ENCODE measurements around the gene C2orf49. TPM values are rescaled to one million over a fixed set of nuclear protein-coding genes. Genes with fewer than 3 reads are reported as not detected.

The C2orf49 gene
- total and polyA plus RNA-seq, 10 of the 15 experiments (the other 5 are each of a cell fraction or from before 2014, with no cell fraction given), result 7.2 to 24.2 (median 15.5) TPM

GRCh38 chr2:105337122-105338019 is at the start of gene C2orf49 (continued):
- TF ChIP-seq IRF5 (IDR thresholded peaks at IDR 0.05; ENCODE audit: borderline replicate concordance), result no peak
- TF ChIP-seq MEF2A (IDR thresholded peaks at IDR 0.05; ENCODE audit: insufficient read depth, low read depth, low read length), result no peak
- peak; percentile 99 for TF ChIP-seq ASH2L (IDR thresholded peaks at IDR 0.05; ENCODE audit: borderline replicate concordance, low read depth)
- no peak for TF ChIP-seq ZNF217 (IDR thresholded peaks at IDR 0.05)
- TF ChIP-seq CTCF (IDR thresholded peaks at IDR 0.05 in 2 of 3, conservative IDR thresholded peaks at IDR 0.05 in 1 of 3; ENCODE audit: control insufficient read depth in 2 of 3, extremely low read depth in 1 of 3, insufficient read depth in 1 of 3, low read depth in 3 of 3, low read length in 3 of 3), result no peak
- peak; percentile 67 for TF ChIP-seq E4F1 (IDR thresholded peaks at IDR 0.05; ENCODE audit: borderline replicate concordance, partially characterized antibody)
- no peak for TF ChIP-seq POU2F2 (IDR thresholded peaks at IDR 0.05; ENCODE audit: borderline replicate concordance, low read depth, low read length)
- TF ChIP-seq NR2F1 (conservative IDR thresholded peaks at IDR 0.05), result peak; percentile 98
- no peak for TF ChIP-seq GATAD2B (conservative IDR thresholded peaks at IDR 0.05; ENCODE audit: low read depth)
- TF ChIP-seq STAT3 (IDR thresholded peaks at IDR 0.05; ENCODE audit: low read depth, low read length), result no peak
- TF ChIP-seq RAD51 (IDR thresholded peaks at IDR 0.05), result no peak
- no peak for TF ChIP-seq ETV6 (conservative IDR thresholded peaks at IDR 0.05 in 1 of 2, IDR thresholded peaks at IDR 0.05 in 1 of 2; ENCODE audit: borderline replicate concordance in 1 of 2, low read depth in 1 of 2)
- 0 out of 2 replicates have a peak, but pooled peaks have one; percentile 42 for TF ChIP-seq NFYB (IDR thresholded peaks at IDR 0.05; ENCODE audit: insufficient read depth, low read depth, low read length)
- peak; percentile 77 for TF ChIP-seq HCFC1 (IDR thresholded peaks at IDR 0.05; ENCODE audit: low read length)
- TF ChIP-seq CBX5 (IDR thresholded peaks at IDR 0.05; ENCODE audit: low read depth), result no peak
- TF ChIP-seq PAX5 (IDR thresholded peaks at IDR 0.05; ENCODE audit: borderline replicate concordance, low read depth, low read length), result no peak
- TF ChIP-seq PML (IDR thresholded peaks at IDR 0.05; ENCODE audit: low read length), result 0 out of 2 replicates have a peak, but pooled peaks have one; percentile 57
- TF ChIP-seq ZZZ3 (IDR thresholded peaks at IDR 0.05; ENCODE audit: control insufficient read depth, insufficient read length, low read depth), result no peak
- peak; percentile 85; the same call in 1 of the 2 replicates for TF ChIP-seq STAT1 (conservative IDR thresholded peaks at IDR 0.05)
- TF ChIP-seq CEBPZ (IDR thresholded peaks at IDR 0.05; ENCODE audit: low read depth, low read length), result no peak

All from GM12878 (cell line).